ENCODE measurements around the gene EYS.

EYS gene

DNA sequence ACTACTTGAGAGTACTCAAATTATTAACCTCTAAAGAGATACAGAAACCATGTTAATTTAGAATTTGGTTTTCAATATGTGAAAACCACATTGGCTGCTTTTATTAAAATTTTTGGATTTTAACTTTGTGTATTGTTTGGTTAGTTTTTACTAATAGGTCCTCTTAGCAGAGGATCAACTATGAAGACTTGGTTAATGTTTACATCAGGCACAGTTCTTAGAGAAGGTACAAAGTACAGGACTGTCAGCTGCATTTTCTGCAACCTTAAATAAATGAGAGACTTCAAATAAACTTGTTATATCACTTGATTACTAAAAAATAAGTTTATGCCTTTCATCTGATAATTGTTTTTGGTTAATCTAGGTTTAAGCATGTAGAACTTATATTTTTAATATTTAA is 1982.3 kb downstream of the EYS start:
- Histone ChIP-seq H3K4me2 (ENCODE audit: low read depth, low read length) (no peak overlapping the region), H3K4me3 (ENCODE audit: low read length) (no peak overlapping the region), H3K27me3 (replicated peaks; ENCODE audit: insufficient read depth, low read length) (no peaks in the 10 kb centered on the region), H3K36me3 (replicated peaks; ENCODE audit: insufficient read depth, low read length) (no peaks in the 10 kb centered on the region), H2AFZ (ENCODE audit: low read length) (no peak overlapping the region), H3K79me2 (ENCODE audit: low read length) (no peaks in the 10 kb centered on the region), H3K9ac (ENCODE audit: low read length) (no peak overlapping the region), H3K4me1 (ENCODE audit: low read length) (no peaks in the 10 kb centered on the region), H3F3A (ENCODE audit: insufficient read depth, low read length) (no peaks in the 10 kb centered on the region), H3K9me3 (replicated peaks; ENCODE audit: insufficient read depth, low read length) (no peaks in the 10 kb centered on the region), H3K27ac (ENCODE audit: low read length) (no peak overlapping the region), H4K20me1 (ENCODE audit: insufficient read depth, low read length) (no peaks in the 10 kb centered on the region), H3K9me2 (replicated peaks; ENCODE audit: insufficient read depth, low read length) (no peaks in the 10 kb centered on the region)
- no peak for TF ChIP-seq EZH2 (optimal IDR thresholded peaks at IDR 0.05; ENCODE audit: low read depth, low read length)
- no peak for DNase-seq

DNA sequence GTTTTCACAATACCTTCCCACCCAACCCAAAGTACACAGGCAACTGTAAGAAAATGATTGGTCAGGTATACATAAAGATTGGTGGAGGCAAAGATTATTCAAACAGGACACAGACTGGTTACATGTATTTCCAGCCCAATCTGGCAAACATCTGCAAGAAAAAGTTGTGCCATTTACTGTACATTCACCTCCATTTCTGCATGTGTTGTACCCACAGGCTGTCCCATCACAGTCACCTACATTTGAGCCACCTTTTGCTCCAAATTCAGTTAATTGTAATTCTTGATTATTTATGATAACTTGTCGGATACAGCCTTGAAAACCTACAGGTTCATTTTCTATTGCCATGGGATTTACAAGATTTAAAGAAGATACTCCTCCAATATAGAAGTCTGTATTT is 1985.8 kb downstream of the EYS start:
- H4K20me1 ChIP-seq (ENCODE audit: insufficient read depth, low read length), result no peaks in the 10 kb centered on the region
- DNase-seq, result no peak
- H3K9ac ChIP-seq (ENCODE audit: low read length), result no peak overlapping the region
- no peaks in the 10 kb centered on the region for H3K9me2 ChIP-seq (replicated peaks; ENCODE audit: insufficient read depth, low read length)
- H3K9me3 ChIP-seq (replicated peaks; ENCODE audit: insufficient read depth, low read length), result no peaks in the 10 kb centered on the region
- no peaks in the 10 kb centered on the region for H3K27me3 ChIP-seq (replicated peaks; ENCODE audit: insufficient read depth, low read length)
- no peaks in the 10 kb centered on the region for H3K79me2 ChIP-seq (ENCODE audit: low read length)
- no peak overlapping the region for H2AFZ ChIP-seq (ENCODE audit: low read length)
- H3K27ac ChIP-seq (ENCODE audit: low read length), result no peak overlapping the region
- H3K4me3 ChIP-seq (ENCODE audit: low read length), result no peak overlapping the region
- TF ChIP-seq EZH2 (optimal IDR thresholded peaks at IDR 0.05; ENCODE audit: low read depth, low read length) (no peak), EZH2phosphoT487 (IDR thresholded peaks at IDR 0.05; ENCODE audit: low read length) (no peak)
- TF ChIP-seq, protein P1, sequence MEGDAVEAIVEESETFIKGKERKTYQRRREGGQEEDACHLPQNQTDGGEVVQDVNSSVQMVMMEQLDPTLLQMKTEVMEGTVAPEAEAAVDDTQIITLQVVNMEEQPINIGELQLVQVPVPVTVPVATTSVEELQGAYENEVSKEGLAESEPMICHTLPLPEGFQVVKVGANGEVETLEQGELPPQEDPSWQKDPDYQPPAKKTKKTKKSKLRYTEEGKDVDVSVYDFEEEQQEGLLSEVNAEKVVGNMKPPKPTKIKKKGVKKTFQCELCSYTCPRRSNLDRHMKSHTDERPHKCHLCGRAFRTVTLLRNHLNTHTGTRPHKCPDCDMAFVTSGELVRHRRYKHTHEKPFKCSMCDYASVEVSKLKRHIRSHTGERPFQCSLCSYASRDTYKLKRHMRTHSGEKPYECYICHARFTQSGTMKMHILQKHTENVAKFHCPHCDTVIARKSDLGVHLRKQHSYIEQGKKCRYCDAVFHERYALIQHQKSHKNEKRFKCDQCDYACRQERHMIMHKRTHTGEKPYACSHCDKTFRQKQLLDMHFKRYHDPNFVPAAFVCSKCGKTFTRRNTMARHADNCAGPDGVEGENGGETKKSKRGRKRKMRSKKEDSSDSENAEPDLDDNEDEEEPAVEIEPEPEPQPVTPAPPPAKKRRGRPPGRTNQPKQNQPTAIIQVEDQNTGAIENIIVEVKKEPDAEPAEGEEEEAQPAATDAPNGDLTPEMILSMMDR (IDR thresholded peaks at IDR 0.05; ENCODE audit: low read length), result no peak
- H3K36me3 ChIP-seq (replicated peaks; ENCODE audit: insufficient read depth, low read length), result no peaks in the 10 kb centered on the region
- no peak overlapping the region for H3K4me2 ChIP-seq (ENCODE audit: low read depth, low read length)
- H3F3A ChIP-seq (ENCODE audit: insufficient read depth, low read length), result no peaks in the 10 kb centered on the region
- H3K4me1 ChIP-seq (ENCODE audit: low read length), result no peaks in the 10 kb centered on the region

DNA sequence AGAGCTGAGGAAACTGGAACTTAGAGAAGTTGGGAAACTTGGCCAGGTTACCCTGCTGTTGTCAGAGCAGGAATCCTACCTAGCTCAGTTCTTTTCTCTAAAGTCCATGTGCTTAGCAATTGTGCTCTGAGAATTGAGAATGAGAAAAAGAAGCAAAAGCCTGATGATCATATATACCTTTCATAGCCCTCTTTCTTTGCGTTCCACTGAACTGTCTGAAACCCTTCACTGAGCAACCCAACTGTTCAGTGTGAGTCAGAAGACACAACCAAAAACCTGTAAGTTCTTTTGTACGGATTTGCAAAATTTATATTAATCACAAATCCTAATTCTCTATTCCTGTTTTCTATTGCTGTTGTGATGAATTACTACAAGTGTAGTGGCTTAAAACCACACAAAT is 1990.9 kb downstream of the EYS start:
- peaks cover 10% of the 10 kb centered on the region for H3K36me3 ChIP-seq (replicated peaks; ENCODE audit: insufficient read depth, low read length)
- no peak overlapping the region for H2AFZ ChIP-seq (ENCODE audit: low read length)
- H3K9me2 ChIP-seq (replicated peaks; ENCODE audit: insufficient read depth, low read length), result no peaks in the 10 kb centered on the region
- H3K79me2 ChIP-seq (ENCODE audit: low read length), result no peaks in the 10 kb centered on the region
- H3K4me1 ChIP-seq (ENCODE audit: low read length), result 0 out of 2 replicates have a peak, but pooled peaks cover 4% of the 10 kb centered on the region
- no peaks in the 10 kb centered on the region for H3F3A ChIP-seq (ENCODE audit: insufficient read depth, low read length)
- no peak overlapping the region for H3K27ac ChIP-seq (ENCODE audit: low read length)
- H3K9ac ChIP-seq (ENCODE audit: low read length), result no peak overlapping the region
- no peaks in the 10 kb centered on the region for H4K20me1 ChIP-seq (ENCODE audit: insufficient read depth, low read length)
- H3K4me3 ChIP-seq (ENCODE audit: low read length), result no peak overlapping the region
- H3K27me3 ChIP-seq (replicated peaks; ENCODE audit: insufficient read depth, low read length), result no peaks in the 10 kb centered on the region
- no peak overlapping the region for H3K4me2 ChIP-seq (ENCODE audit: low read depth, low read length)
- no peak for TF ChIP-seq EZH2phosphoT487 (IDR thresholded peaks at IDR 0.05; ENCODE audit: low read length)
- TF ChIP-seq, protein P1 (IDR thresholded peaks at IDR 0.05; ENCODE audit: low read length), result no peak
- TF ChIP-seq EZH2 (optimal IDR thresholded peaks at IDR 0.05; ENCODE audit: low read depth, low read length), result no peak
- H3K9me3 ChIP-seq (replicated peaks; ENCODE audit: insufficient read depth, low read length), result no peaks in the 10 kb centered on the region
- no peak for DNase-seq

DNA sequence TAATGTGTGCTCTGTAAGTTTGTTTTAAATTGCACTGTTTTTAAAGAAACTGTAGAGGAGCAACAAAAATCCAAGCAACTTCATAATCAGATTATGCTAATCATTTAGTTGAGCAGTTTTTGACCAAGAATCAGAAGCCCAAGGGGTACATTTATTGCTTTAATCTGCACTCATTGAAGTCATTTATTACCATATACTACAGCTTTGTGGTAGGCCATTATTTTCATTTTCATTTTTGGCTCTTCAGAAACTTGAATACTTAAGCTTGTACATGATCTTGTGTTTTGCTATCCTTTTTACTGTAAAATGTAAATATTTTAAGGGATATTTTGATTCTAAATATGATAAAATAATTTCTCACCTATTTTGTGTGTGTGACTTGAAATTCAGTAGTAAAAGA is 1992.9 kb downstream of the EYS start:
- Histone ChIP-seq H3K4me1 (ENCODE audit: low read length) (0 out of 2 replicates have a peak, but pooled peaks cover 4% of the 10 kb centered on the region), H3K4me2 (ENCODE audit: low read depth, low read length) (no peak overlapping the region), H3K4me3 (ENCODE audit: low read length) (no peak overlapping the region), H4K20me1 (ENCODE audit: insufficient read depth, low read length) (no peaks in the 10 kb centered on the region), H3F3A (ENCODE audit: insufficient read depth, low read length) (no peaks in the 10 kb centered on the region), H2AFZ (ENCODE audit: low read length) (no peak overlapping the region), H3K27me3 (replicated peaks; ENCODE audit: insufficient read depth, low read length) (no peaks in the 10 kb centered on the region), H3K27ac (ENCODE audit: low read length) (no peak overlapping the region), H3K36me3 (replicated peaks; ENCODE audit: insufficient read depth, low read length) (peaks cover 13% of the 10 kb centered on the region), H3K9ac (ENCODE audit: low read length) (no peak overlapping the region), H3K9me2 (replicated peaks; ENCODE audit: insufficient read depth, low read length) (no peaks in the 10 kb centered on the region), H3K79me2 (ENCODE audit: low read length) (no peaks in the 10 kb centered on the region), H3K9me3 (replicated peaks; ENCODE audit: insufficient read depth, low read length) (no peaks in the 10 kb centered on the region)
- DNase-seq, result no peak
- TF ChIP-seq EZH2 (optimal IDR thresholded peaks at IDR 0.05; ENCODE audit: low read depth, low read length), result no peak
- TF ChIP-seq EZH2phosphoT487 (IDR thresholded peaks at IDR 0.05; ENCODE audit: low read length), result no peak
- TF ChIP-seq, protein P1 (IDR thresholded peaks at IDR 0.05; ENCODE audit: low read length), result no peak

All from MM.1S (cell line).